NCI-H146 treated with DMSO at 0.1 percent for 48 hours (cell line): Measurements from ENCODE around the gene KLC1.

ENCODE experiments used
- DNase-seq: peaks from one replicate; lab custom pipeline; 2025; ENCODE audit not compliant: unreplicated experiment; lab: John Stamatoyannopoulos, UW

KLC1 gene

DNA sequence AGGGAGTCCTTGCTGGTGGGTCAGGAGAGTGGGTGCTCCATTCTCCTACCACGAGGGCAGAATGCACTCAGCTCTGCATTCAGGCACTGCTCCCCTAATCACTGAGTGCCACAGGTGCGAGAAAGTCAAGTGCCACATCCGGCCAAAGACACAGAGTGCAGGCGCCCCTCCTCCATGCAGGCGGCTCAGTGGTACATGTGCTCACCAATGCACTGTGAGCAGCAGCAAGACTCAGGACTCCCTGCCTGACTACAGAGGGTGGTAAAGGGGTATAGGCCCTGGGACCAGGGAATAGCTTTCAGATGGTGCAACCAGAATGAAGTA lies 119.5 kb downstream of the KLC1 start:
- no peak for DNase-seq

DNA sequence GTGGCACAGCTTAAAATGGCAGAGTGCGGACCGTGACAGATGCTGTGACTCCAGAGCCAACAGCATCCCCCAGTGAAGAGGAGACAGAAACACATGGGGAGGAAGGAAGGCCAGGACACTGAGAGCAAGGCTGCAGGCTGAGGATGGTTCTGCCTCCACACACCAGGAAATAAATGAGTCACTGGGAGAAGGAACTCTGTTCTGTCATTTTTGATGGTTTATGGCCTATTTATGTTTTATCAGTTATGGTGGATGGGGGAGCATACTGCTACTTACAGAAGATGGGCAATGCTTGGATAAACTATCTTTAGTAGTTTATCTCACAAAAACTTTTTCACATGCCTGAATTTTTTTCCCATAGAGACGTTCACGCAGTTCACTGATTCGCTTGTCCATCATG lies 120.4 kb downstream of the KLC1 start:
- DNase-seq = no peak

DNA sequence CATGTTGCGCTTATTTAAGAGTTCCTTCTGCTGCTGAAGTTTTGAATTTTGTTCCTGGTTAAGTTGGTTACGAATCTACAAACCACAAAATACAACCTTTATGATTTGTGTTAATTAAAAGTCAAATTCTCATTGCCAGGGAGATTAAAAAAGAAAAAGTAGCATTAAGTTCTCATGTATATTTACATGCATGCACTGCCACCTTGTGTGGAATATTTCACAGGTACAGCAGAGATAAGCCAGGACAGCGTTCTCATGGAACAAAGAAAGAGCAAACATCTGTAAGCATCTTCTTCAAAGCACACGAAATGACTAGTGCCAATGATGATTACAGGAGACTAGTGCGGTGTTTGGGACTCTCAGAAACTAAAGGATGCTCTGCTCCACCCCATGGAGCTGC lies 120.8 kb downstream of the KLC1 start:
- DNase-seq = no peak
